ENCODE results near the gene DHPS. TPM values are rescaled to one million over a fixed set of nuclear protein-coding genes. Genes with fewer than 3 reads are reported as not detected.
"Not testable (repeated sequence)": the region's sequence is repeated elsewhere in the genome, so short reads cannot be mapped to it uniquely, and the experiment has no call there.

The DHPS gene
- total RNA-seq, 1 donor from 2014 or later = 49.0 TPM

GRCh38 chr19:12657966-12658365, 23.7 kb downstream of the DHPS start:
- intact Hi-C loops (cut with DNase I) = no loop called here
- no peak for DNase-seq (ENCODE audit: low spot score)

- intact Hi-C loops (cut with DNase I) = no loop called here
- DNase-seq (ENCODE audit: low spot score) = no peak
Measured at GRCh38 chr19:12656899-12657571, 24.6 kb downstream of the DHPS start.

- no peak for DNase-seq (ENCODE audit: low spot score)
- intact Hi-C loops (cut with DNase I) = no loop called here
Measured at GRCh38 chr19:12655546-12655945, 26.1 kb downstream of the DHPS start.

GRCh38 chr19:12652219-12652618, 29.5 kb downstream of the DHPS start:
- no peak for DNase-seq (ENCODE audit: low spot score)
- intact Hi-C loops (cut with DNase I) = no loop called here

- DNase-seq (ENCODE audit: low spot score) = no peak
- intact Hi-C loops (cut with DNase I) = no loop called here
Measured at GRCh38 chr19:12649941-12650340, 31.7 kb downstream of the DHPS start.

- intact Hi-C loops (cut with DNase I) = no loop called here
- no peak for DNase-seq (ENCODE audit: low spot score)
Measured at GRCh38 chr19:12648088-12648487, 33.6 kb downstream of the DHPS start.

- peak; percentile 88 for DNase-seq (ENCODE audit: low spot score)
- intact Hi-C loops (cut with DNase I) = no loop called here
Measured at GRCh38 chr19:12647490-12648071, 34.1 kb downstream of the DHPS start.

GRCh38 chr19:12647047-12647446, 34.6 kb downstream of the DHPS start:
- intact Hi-C loops (cut with DNase I) = no loop called here
- DNase-seq (ENCODE audit: low spot score) = no peak

GRCh38 chr19:12646551-12646950, 35.1 kb downstream of the DHPS start:
- no peak for DNase-seq (ENCODE audit: low spot score)
- intact Hi-C loops (cut with DNase I) = no loop called here

GRCh38 chr19:12643716-12644115, 38.0 kb downstream of the DHPS start:
- peak; percentile 44 for DNase-seq (ENCODE audit: low spot score)
- intact Hi-C loops (cut with DNase I) = not testable (repeated sequence)

GRCh38 chr19:12642506-12642905, 39.2 kb downstream of the DHPS start:
- intact Hi-C loops (cut with DNase I) = no loop called here
- no peak for DNase-seq (ENCODE audit: low spot score)

- intact Hi-C loops (cut with DNase I) = no loop called here
- peak; percentile 27 for DNase-seq (ENCODE audit: low spot score)
Measured at GRCh38 chr19:12641456-12641855, 40.2 kb downstream of the DHPS start.

GRCh38 chr19:12639901-12640613, 41.6 kb downstream of the DHPS start:
- peak; percentile 94 for DNase-seq (ENCODE audit: low spot score)
- intact Hi-C loops (cut with DNase I) = no loop called here

GRCh38 chr19:12638611-12639182, 43.0 kb downstream of the DHPS start:
- intact Hi-C loops (cut with DNase I) = no loop called here
- DNase-seq (ENCODE audit: low spot score) = peak; percentile 35

GRCh38 chr19:12636631-12637030, 45.0 kb downstream of the DHPS start:
- DNase-seq (ENCODE audit: low spot score) = peak; percentile 63
- intact Hi-C loops (cut with DNase I) = no loop called here

GRCh38 chr19:12629215-12629614, 52.5 kb downstream of the DHPS start:
- intact Hi-C loops (cut with DNase I) = no loop called here

GRCh38 chr19:12628040-12629022, 53.3 kb downstream of the DHPS start:
- intact Hi-C loops (cut with DNase I) = no loop called here
- no peak for DNase-seq (ENCODE audit: low spot score)

More at GRCh38 chr19:12629215-12629614, 52.5 kb downstream of the DHPS start:
- DNase-seq (ENCODE audit: low spot score) = peak; percentile 27

- intact Hi-C loops (cut with DNase I) = no loop called here
- DNase-seq (ENCODE audit: low spot score) = no peak
Measured at GRCh38 chr19:12626958-12627357, 54.7 kb downstream of the DHPS start.

Measured in cardiac septum (tissue), 1 donor.